GM19193 (cell line): Measurements from ENCODE around the gene ALG12.

Experiments used
- POLR2A ChIP-seq: IDR thresholded peaks from 4 replicates; pipeline ENCODE4 v1.6.1; 2011; ENCODE audit not compliant: insufficient read depth, insufficient read length; ENCODE audit errors: extremely low read depth

ALG12 gene

DNA sequence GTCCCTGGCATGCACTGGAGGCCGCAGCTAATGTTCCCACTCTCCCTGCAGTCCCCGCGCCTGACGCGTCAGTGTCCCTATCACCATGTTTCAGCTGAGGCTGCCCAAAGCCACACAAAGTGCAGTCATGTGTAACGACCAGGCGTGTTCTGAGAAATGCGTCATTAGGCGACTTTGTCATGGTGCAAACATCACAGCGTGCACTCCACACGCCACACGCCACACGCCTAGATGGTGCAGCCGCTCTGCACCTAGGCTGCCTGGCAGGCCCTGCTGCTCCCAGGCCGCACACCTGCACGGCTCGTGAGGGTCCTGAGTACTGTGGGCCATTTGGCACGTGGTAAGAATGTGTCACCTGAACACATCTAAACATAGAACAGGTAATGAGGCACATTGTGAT is 2.6 kb upstream of the ALG12 start:
- no peak for TF ChIP-seq POLR2A

- no peak for TF ChIP-seq POLR2A
Measured at GRCh38 chr22:49918911-49919881, 958 bp upstream of the ALG12 start.

- no peak for TF ChIP-seq POLR2A
Measured at GRCh38 chr22:49916831-49917230, 1.4 kb downstream of the ALG12 start.

- TF ChIP-seq POLR2A, result no peak
Measured at GRCh38 chr22:49915610-49916009, 2.6 kb downstream of the ALG12 start.

DNA sequence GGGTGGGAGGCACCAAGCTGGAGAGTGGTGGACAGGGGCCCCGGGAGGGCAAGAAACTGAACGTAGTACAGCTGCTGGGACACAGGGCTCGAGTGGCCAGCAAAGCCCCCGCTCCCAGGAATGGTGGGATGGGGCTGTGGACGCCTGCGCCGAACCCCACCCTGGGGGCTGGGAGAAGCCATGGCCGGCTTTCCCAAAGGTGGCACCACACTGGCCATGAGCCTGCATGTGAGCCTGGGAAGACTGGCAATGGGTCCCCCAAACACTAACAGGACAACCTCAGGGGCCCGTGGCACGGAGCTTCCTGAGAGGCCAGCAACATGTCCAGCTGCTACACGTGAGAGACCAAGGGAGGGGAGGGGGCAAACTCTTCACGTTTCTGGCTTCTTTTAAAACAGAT is 4.0 kb downstream of the ALG12 start:
- TF ChIP-seq POLR2A, result no peak

DNA sequence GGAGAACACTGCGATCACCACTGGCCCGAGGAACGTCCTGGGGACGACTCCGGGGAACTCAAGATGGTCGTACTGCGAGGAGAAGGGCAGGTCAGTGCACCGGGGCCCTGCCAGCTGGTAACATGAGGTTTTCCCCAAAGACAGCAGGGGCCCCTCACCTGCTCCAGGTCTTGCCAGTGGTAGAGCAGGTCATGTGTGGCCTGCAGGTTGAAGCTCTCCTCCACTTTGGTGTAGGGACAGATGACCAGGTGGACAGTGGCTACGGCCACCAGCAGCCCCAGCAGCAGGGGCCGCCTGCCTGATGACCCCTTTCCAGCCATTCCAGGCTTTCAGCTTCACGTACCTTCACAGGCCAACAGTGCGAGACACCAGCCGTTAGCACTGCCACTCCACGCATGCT is 4.8 kb downstream of the ALG12 start:
- TF ChIP-seq POLR2A, result no peak

- no peak for TF ChIP-seq POLR2A
Measured at GRCh38 chr22:49913026-49913425, 5.2 kb downstream of the ALG12 start.

DNA sequence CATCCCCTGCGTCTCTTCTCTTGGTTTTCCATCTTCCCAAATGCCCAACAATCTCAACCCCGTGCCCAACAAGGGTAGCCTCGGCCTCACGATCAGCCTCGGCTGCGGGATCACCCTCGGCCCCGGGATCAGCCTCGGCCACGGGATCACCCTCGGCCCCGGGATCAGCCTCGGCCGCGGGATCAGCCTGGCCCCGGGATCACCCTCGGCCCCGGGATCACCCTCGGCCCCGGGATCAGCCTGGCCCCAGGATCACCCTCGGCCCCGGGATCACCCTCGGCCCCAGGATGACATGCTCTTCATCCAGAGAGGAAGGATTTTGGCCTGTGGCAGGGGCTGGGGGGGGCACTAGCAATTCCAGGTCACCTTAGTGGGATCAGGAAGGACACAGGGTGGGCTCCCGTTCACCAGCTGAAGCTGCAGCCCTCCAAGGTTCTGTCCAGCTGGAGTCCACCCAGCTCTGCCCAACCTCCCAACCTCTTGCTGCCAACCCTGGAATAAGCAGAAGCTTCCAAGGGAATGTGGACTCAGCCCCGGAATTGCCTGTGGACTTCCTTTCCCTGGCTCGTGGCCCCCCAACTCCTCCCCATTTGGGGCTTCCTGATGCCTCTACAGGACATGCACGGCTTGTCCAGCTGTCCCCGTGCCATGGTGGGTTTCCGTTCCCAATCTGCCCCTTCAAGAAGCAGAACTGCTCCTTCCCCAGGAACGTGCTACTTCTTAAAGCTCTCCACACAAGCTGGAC is 6.2 kb downstream of the ALG12 start:
- TF ChIP-seq POLR2A, result no peak

- no peak for TF ChIP-seq POLR2A
Measured at GRCh38 chr22:49910229-49911155, 7.7 kb downstream of the ALG12 start.

DNA sequence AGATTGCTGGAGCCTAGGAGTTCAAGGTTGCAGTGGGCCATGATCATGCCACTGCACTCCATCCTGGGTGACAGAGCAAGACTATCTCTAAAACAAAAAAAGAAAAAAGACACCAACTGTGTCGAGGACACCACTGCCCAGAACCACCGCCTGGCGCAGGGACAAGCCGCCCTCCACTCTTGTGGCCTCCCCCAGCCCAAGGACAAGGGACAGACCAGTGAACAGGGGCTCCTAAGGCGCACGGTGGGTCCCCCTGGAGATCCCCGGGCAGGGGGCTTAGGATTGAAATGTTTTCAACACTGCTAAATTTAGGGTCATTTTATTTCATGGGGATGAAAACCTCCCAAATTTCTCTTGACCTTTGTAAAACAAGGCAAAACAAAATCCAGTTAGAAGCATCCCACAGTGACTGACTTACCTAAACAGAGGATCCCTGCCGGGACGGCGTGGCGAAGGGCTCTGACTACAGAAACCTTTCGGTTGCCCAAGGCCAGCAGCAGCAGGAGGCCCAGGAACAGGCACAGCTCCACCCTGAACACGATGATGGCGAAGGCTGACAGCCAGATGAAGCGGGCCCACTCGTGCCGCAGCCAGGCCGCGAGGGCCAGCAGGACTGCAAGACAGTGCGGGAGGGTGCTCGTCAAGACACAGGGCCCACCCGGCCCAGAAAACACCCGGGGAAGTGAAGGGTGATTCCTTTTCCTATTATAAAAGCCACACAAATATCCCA is 8.6 kb downstream of the ALG12 start:
- TF ChIP-seq POLR2A, result no peak

GRCh38 chr22:49907807-49908206 is 10.4 kb downstream of the ALG12 start:
- no peak for TF ChIP-seq POLR2A

GRCh38 chr22:49906799-49907290 is 11.4 kb downstream of the ALG12 start:
- TF ChIP-seq POLR2A, result no peak

DNA sequence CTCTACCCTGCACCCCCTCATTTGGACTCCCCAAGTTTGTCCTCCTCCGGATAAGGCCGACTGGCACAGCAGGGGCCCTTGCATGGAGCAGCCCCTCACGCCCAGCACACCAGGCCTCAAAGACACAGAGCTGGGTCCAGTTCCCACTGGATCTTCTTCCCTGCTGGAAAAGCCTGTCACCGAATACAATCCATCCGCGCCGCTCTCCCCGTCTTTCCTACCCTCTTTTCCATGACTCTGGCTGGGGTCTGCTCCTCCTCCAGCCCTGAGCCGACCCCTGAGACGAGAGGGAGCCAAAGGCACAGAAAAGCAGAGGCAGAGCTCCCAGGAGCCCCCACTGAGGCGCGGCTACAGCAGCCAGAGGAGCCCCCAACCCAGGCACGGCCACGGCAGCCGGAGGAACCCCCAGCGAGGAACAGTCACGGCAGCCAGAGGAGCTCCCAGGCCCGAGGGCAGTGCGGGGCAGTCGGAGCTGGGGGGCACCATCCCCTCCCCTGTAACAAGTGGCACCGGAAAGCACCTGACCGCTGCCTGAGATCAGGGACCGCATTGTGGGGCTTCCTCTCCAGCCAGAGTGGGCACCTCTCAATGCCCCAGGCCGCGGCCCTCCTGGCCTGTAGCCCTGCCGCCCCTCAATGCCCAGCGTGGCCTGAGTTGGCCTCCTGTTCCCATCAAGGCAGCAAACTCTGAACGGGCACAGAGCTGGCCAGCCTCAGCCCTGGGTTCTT is 12.0 kb downstream of the ALG12 start:
- TF ChIP-seq POLR2A, result no peak
